HG02763 (cell line): ENCODE data around the gene PDE6G.
"Not testable (repeated sequence)": the region's sequence is repeated elsewhere in the genome, so short reads cannot be mapped to it uniquely, and the experiment has no call there.

ENCODE experiments used
- ATAC-seq: cut with Tn5 transposase; IDR thresholded peaks from one replicate; pipeline ENCODE4 v1.9.1; 2021; ENCODE audit warnings: mild to moderate bottlenecking, moderate library complexity; ENCODE audit not compliant: unreplicated experiment

PDE6G gene

DNA sequence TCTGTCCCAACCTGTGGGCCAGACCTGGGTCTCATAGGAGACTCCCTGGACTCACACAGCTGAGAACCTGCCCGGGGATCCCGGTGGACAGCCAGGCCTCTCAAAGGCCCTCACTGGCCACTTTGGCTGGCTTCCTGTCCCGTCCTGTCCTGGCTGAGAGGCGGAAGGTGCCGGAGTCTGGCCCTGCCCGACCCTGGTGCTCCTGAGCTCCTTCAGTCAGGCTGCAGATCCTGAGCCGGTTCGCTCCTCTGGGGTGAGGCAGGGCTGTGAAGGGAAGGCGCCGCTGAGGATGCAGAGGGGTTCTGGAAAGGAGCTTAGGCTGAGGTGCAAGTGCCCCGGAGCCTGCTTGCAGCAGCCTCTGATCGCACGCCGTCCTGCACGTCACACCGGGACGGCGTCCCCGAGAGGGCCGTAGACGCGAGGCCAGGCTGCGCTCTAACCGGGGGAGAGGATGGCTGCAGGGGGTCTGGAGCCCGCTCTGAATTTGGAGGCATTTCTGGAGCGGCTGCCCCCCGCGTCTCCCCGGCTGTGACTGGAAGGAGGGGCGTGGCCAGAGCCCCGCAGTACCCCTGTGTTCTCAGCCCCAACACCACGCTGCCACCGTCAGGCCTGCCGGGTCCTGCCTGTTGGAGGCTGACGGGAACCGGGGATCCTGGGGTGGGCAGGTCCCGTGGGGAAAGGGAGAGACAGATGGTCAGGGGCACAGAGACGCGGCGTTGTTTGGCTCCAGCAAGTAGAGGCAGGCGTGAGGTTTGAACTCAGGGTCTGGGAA, 31.6 kb upstream of the PDE6G start:
- no peak for ATAC-seq

DNA sequence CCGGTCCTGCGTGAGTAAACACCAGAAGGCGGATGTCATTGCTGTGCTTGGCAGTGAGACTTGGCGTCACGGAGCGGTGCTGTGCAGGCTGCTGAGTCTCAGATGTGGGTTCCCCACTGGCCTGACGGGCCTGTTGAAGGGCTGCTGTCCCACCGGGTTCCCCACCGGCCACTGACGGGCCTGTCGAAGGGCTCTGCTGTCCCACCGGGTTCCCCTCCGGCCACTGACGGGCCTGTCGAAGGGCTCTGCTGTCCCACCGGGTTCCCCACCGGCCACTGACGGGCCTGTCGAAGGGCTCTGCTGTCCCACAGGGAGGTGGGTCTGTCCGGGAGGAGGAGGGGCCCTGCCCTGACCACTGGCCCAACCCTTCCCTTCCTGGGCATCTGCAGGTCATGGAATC, 30.3 kb upstream of the PDE6G start:
- no peak for ATAC-seq

DNA sequence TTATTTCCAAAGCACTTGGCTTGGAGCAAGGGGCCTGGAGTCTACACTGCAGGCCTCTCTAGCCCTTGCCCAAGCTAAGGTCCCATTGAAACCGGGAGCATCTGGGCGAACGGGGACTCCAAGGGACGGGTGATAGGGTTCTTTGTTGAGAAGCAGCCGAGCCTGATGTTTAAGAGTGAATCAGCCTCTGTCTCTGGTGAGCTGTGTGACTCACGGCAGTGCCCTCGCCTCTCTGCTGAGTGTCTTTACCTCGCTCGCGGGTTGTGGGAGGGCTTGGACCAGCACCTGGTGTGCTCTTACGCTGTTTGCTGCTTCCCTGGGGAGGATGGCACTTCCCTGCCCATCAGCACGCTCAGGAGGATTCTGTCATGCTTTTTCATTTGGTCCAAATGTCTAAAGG, 28.8 kb upstream of the PDE6G start:
- ATAC-seq: no peak

DNA sequence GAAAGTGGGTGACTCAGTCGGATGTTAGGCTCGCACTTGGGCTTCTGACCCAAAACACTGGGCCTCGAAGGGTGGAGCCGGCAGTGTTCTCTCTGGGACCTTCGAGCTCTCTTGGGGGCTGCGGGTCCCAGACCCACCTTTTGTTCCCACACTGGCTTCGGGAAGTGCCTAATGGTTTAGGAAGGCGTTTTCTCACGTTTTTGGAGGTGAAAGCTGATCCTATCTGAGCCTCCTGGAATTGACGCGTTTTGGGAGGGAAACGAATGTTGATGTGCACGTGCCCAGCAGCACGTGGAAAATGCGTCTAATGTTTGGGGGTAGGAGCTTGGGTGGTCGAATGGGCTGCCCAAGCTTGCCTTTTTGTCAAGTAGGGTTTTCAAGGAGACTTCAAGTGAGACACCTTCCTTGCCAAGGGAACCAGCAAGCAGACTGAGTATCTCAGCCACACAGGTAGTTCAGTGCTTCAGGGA, 28.1 kb upstream of the PDE6G start:
- no peak for ATAC-seq

DNA sequence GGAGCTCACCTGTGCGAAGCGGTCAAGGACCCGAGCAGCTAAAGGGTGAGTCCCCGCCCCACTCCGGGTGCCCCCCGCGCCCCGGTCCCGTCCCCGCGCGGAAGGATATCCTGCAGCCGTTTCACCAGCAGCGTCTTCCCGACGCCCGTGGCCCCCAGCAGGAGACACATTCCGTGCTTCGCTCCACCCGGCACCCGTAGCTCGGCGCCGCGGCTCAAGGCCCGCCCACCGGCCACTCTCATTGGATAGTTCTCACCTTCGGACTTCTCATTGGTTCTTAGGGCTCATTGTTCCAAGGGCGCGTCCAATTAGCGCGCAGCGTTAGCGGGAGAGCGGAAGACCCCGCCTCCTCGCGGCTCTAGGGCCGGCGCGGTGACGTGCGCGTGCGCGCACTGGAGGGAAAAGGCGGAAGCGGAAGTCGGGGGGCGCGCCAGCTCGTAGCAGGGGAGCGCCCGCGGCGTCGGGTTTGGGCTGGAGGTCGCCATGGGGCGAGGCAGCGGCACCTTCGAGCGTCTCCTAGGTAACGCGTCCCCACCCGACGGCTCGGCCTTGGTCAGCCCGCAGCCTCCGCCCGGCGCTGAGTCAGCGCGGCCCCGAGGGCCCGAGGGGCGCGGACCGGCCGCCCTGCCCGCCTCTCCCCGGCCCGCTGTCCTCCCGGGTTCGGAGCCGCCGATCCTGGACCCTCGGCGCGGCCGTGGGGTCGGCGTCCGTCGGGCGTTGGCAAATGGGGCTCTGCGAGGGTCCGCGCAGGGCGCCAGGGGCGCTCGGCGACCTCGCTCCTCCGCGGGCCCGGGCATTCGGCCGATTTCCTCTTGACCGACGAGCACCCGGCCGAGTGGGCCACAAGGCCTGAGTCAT, 27.5 kb upstream of the PDE6G start, which contains the start of the genes ARL16 and HGS:
Gene ARL16, minus strand, starts transcription at position 214 of the 858 bp plus-strand sequence. Its CDS starts 44 bp downstream, at position 170.
Gene HGS, plus strand, starts transcription at position 428 of the 858 bp plus-strand sequence. Its CDS starts 56 bp downstream, at position 484.
- ATAC-seq: peak; percentile 93

DNA sequence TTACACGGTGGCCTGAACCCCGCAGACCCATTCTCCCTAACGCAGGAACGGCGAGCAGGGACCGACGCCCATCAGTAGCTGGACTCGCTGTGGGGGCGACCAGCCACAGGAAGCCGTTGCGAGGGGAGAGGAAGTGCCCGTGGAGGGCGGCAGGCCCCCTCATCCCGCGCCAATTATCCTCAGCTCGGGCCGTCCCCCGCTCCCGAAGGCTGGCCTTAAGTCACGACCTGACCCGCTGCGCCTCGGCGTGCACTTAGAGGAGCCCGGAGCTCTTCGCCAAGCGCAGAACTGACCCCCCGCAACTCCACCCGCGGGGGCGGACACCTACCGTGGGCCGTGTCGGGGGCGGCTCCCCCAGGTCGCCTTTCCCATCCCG, 26.9 kb upstream of the PDE6G start:
- ATAC-seq: no peak

DNA sequence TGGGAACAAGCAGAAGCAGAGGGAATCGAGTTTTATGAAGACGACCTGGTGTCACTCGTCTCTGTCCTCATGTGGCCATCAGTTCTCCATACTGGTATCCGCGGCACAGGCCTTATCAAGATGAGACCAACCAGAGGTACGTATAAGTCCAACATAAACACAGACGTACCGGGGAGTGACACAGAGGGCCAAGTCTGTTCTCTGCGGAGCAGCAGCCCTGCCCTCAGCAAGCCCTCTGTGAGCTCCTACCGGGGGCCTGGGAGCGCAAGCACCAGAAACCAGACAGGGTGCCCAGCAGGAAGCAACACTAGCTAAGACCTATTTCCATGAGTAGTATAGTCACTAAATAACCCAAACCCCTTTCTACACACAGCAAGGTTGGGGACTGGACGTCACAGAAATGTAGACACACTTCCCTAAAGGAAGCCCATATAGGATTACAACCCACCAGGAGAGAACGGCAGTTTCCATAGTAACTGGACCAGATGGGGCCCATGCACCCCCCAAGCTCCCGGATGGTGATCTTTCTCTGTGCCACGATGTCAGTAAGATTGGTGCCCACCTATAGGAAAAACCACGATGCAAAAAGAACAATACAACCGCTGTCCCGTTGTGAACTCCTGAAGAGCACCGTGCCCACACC, 26.3 kb upstream of the PDE6G start:
- no peak for ATAC-seq

DNA sequence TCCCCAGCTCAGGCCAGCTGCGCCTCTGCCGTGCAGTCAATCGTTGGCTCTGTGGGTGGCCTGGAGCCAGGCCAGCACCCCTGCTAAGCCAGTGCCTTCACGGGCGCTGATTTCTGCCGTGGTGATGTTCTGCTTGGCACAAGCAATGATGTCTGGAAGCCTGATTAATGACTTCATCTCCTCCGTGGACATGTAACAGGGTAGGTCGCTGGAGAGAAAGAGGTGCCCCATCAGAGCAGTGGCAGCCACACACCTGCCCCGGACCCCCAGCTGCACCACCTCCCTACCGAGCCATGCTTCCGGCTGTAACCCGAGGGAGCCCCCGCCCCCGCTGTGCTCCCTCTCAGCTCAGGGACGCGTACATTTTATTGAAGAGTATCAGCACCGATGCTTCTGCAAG, 25.3 kb upstream of the PDE6G start:
- no peak for ATAC-seq

DNA sequence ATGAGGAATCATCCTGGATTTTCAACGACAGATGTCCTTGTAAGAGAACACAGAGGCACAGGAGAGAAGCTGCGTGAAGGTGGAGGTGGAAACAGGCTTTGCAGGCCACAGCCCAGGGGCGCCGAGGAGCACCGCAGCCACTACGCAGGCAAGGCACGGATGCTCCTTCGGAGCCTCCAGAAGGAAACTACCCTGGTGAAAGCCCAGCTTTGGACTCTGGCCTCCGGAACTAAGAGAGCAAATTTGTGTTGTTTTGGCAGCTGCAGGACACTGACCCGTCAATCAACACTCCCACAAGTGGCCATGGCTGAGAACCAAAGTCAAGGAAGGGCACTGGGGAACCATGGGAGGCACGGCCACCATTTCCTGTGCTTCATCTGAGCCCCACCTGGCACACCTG, 23.8 kb upstream of the PDE6G start:
- ATAC-seq: no peak

DNA sequence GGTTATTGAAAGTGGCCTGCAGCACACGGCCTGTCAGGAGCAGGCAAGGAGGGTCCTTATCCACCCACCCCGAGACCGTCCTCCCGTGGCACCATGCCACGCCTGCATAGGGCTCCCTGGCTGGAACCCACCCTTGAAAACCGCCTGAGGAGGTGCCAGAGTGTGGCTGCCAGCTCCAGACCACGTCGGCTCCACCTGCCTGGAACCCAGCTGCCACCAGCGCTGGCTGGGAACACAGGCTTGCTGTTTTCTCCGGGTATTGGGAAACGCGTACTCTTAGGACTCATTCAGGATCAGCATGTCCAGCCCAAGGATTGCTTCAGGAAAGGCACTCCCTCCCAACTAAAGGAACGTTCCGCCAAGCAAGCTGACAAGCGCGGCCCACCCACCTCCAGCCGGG, 20.6 kb upstream of the PDE6G start:
- ATAC-seq: no peak

DNA sequence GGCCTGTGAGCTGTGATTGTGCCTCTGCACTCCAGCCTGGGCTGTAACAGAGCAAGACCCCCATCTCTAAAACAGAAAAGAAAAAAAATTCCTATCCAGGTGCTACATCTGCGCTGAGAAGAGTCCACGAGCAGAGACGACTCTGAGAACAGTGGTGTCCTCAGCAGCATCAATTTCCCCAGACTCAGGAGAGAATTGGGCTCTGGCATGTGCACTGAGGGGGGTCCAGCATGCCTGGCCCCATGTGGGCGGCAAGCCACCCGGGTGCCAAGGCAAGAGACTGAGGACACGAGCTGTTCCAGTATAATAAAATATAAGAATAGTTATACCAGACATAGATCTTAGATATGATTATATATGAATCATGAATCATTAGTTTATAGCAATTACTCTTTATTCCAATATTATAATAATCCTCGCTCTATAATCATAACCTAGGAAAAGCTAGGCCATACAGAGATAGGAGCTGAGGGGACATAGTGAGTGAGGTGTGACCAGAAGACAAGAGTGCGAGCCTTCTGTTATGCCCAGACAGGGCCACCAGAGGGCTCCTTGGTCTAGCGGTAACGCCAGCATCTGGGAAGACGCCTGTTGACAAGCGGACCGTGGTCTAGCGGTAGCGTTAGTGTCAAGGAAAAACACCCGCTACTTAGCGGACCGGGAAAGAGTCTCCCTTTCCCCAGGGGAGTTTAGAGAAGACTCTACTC, 19.3 kb upstream of the PDE6G start:
- not testable (repeated sequence) for ATAC-seq

DNA sequence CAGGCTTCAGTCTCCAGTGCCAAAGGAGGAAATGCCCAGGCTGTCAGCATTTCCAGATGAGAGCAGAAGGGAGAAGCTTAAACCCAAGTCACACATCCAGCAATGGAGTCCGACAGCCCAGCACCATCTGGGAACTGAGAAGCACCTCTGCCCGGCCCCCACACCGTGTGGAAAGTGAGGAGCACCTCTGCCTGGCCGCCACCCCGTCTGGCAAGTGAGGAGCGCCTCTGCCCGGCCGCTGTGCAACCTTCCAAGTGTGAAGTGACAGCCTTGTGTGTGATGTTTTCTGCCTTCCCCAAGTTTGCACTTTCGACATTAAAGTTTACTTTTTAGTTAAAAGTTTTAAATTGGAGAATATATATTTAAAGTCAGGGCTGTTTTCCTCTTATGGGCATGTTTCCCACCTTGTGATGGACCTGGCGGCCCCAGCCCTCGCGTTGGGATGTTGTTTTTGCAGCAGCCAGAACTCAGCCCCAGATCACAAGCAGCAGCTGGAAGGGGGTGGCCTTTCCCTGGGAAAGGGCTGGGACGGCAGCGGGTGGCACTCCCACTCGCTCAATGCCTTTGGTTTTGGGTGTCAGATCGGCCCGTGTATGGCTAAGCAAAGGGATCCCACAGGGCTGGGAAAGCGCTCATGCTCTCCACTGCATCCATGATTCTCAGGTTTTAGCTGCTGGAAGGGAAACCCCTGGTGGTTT, 17.4 kb upstream of the PDE6G start:
- ATAC-seq: no peak

DNA sequence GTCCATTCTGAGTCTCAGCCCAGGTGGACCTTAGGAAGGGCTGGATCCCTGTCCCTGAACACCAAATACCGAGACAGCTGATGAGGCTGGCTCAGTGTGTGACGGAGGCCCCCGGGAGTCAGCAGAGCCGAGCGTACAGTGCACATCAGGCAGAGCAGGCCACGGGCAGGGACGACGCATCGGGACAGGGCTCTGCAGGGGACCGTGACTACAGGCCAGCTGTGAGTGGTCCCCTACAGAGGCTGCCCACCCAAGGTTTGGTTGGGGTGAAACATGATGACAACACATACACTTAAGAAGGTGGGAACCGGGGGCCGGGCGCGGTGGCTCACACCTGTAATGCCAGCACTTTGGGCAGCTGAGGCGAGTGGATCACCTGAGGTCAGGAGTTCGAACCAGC, 16.6 kb upstream of the PDE6G start:
- ATAC-seq: no peak

DNA sequence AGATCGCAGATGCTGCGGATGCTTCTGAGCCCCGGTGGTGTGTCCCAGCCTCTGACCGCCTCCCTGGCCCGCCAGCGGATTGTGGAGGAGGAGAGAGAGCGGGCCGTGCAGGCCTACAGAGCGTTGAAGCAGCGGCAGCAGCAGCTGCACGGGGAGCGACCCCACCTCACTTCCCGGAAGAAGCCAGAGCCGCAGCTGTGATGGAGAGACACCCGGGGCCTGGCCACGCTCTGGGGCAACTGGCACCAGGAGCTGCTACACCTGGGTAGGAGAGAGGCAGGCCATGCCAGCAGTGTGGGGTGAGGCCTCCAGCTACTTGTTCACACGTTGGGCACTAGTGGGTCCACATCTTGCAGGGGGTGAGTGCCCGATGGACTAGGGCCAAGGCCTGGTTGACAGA, 16.2 kb upstream of the PDE6G start:
- no peak for ATAC-seq

DNA sequence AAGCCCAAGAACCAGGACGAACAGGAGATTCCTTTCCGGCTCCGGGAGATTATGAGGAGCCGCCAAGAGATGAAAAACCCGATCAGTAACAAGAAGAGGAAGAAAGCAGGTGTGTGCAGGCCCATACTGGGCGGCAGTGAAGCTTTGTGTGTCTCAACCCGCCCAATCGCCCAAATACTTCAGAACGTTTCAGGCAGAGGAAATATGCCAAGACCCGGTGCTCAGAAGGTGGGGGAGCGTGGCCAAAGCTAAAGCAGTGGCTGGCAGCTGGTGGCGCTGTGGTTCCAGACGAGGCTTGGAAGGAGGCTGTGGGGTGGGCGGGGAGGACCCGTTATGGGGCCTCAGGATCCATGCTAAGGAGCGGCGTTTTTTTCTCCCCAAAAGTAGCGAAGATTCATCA, 11.4 kb upstream of the PDE6G start:
- ATAC-seq: no peak

DNA sequence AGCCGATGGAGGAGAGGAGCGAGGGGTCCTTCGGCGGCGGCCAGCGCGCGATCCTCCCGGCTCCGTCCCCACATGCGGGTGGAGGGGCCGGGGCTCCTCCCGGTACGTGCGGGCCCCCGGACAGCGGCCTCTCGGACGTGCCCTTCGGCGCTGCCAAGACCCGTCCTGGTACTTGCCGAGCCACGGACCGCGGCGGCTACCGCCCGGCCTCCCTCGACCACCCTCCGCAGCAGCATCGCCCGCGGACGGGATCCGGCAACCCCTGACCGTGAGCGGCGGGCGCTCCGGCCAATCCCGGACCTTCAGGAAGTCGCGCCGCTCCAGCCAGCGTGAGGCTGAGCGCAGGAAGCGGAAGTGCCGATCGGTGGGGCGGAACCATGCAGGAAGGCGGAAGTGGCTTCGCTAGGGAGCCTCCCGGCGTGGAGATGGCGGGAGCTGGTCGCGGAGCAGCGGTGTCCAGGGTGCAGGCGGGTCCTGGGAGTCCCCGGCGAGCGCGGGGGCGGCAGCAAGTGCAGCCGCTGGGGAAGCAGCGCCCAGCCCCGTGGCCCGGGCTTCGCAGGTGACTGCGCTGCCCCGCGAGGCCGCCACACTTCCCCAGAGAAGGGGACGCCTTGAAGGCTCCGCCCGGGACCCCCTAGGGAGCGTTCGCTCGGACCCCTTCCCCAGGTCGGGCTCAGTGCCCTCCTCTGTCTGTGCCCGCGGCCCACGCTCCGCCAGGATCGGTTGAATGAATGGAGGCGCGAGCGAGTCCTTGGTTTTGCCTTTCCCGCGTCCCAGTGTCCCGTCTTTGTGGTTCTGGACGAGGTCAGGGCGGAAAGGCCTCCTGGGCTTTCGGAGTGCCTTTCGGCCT, 10.2 kb upstream of the PDE6G start, which contains the start of the genes CCDC137 and OXLD1:
Gene CCDC137, plus strand, starts transcription at position 396 of the 850 bp plus-strand sequence. Its CDS starts 30 bp downstream, at position 426.
Gene OXLD1, minus strand, starts transcription at position 264 of the 850 bp plus-strand sequence. Its CDS starts 28 bp downstream, at position 236.
- ATAC-seq: peak; percentile 93

DNA sequence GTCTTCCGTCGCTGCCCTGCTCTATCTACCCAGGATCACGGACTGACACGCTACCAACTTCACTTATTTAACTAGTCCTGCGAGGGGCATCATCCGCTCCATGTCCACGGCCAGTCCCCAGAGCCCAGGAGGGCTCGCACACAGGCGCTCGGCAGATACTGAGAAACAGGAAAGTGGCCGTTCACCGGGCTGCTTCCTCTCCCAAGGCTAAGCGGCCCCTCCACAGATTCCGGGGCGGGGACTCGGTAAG, 9.7 kb upstream of the PDE6G start:
- ATAC-seq: no peak

DNA sequence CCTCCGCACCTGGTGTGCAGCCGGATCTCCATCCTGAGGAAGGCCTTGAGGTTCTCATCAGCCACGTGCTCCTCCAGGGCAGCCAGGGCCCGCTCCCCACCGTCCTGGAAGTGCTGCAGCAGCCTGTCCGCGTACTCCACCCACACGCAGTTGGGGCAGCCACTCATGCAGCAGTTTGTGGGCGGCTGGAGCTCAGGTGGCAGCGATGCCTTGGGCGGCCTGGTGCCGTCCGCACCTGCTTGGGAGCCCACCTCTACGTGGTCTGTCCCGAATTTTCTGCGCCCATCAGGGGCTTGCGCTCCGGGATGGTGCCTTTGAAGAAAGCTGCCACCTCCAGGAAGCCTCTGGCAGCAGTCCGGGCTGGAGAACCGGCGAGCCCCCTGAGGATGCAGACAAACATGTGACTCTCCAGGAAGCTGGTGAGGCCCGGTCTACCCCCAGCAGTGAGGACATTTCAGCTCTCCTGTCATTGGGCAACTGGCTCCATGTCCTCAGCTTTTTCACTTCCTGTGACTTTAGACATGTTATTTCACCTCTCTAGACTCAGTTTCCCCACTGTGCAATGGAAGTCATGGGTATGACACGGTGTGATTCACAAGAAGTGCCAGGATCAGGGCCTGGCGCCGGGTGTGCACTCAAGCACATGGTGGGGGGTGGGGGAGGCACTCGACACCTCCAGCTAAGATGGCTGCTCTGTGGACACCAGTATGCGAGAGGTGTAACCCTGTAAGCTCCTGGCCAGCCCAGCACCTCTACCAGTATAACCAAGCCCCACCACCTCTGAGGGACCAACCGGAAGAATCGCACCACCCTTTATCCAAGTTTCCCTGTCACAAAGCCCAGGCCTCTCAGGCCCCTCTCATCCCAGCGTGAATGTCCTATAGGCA, 9.1 kb upstream of the PDE6G start:
- no peak for ATAC-seq
